Right lobe of liver (tissue), 4 donors: Measurements from ENCODE around the gene SLC25A13.
"Not testable (repeated sequence)": the region's sequence is repeated elsewhere in the genome, so short reads cannot be mapped to it uniquely, and the experiment has no call there.

ENCODE experiments used
- POLR2A ChIP-seq: fragments of 450-650 bp; IDR thresholded peaks from one replicate; pipeline ENCODE4 v1.6.1; 2017; ENCODE audit warnings: antibody characterized with exemption, mild to moderate bottlenecking
- TF ChIP-seq, protein P1 (sequence below), 4 donors: fragments of 200-600 bp in 3 of 4; fragments of 450-650 bp in 1 of 4; IDR thresholded peaks; one replicate each; pipeline versions ENCODE4 v1.5.1 to v1.8.0; 2016 to 2022; ENCODE audit warnings: antibody characterized with exemption in 4 of 4, mild to moderate bottlenecking in 2 of 4
- donor health status: DM: no; HTN: no; CAD: no.
- donor health status: DM: no; HTN: no; CAD: no.
- donor health status: DM: no; HTN: yes; CAD: no.

DNA sequence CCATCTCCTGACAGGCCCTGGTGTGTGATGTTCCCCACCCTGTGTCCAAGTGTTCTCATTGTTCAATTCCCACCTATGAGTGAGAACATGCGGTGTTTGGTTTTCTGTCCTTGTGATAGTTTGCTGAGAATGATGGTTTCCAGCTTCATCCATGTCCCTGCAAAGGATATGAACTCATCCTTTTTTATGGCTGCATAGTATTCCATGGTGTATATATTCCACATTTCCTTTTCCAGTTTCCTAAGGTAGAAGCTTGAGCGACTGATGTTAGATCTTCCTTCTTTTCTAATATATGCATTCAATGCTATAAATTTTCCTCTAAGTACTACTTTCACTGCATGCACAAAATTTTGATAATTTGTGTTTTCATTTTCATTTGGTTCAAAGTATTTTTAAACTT lies 44.0 kb upstream of the SLC25A13 start:
- TF ChIP-seq, protein P1, sequence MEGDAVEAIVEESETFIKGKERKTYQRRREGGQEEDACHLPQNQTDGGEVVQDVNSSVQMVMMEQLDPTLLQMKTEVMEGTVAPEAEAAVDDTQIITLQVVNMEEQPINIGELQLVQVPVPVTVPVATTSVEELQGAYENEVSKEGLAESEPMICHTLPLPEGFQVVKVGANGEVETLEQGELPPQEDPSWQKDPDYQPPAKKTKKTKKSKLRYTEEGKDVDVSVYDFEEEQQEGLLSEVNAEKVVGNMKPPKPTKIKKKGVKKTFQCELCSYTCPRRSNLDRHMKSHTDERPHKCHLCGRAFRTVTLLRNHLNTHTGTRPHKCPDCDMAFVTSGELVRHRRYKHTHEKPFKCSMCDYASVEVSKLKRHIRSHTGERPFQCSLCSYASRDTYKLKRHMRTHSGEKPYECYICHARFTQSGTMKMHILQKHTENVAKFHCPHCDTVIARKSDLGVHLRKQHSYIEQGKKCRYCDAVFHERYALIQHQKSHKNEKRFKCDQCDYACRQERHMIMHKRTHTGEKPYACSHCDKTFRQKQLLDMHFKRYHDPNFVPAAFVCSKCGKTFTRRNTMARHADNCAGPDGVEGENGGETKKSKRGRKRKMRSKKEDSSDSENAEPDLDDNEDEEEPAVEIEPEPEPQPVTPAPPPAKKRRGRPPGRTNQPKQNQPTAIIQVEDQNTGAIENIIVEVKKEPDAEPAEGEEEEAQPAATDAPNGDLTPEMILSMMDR (IDR thresholded peaks at IDR 0.05) = not testable (repeated sequence)
- not testable (repeated sequence) for TF ChIP-seq POLR2A
